Left lung (tissue), 14 donors: ENCODE measurements around the gene CNTN5. TPM values are rescaled to one million over a fixed set of nuclear protein-coding genes. Genes with fewer than 3 reads are reported as not detected.

Source experiments
- ATAC-seq: fragments of 200-7000 bp; cut with Tn5 transposase; one replicate; pipeline ENCODE4 v1.9.1; 2020; ENCODE audit warnings: moderate library complexity
- DNase-seq, 4 donors: peaks; one replicate each; pipeline ENCODE4 v3.0.0-alpha.2; 2013 to 2020
- H3K27ac ChIP-seq, 2 donors: fragments of 200-600 bp; sonication (generic) in 1 of 2; one replicate each; pipeline versions ENCODE4 v1.5.0 to v1.8.0; 2020 to 2021
- H3K27me3 ChIP-seq, 2 donors: fragments of 200-600 bp; sonication (generic) in 1 of 2; one replicate each; pipeline versions ENCODE4 v1.5.0 to v1.8.0; 2020 to 2021
- H3K36me3 ChIP-seq, 2 donors: fragments of 200-600 bp; sonication (generic) in 1 of 2; one replicate each; pipeline versions ENCODE4 v1.5.0 to v1.8.0; 2020 to 2021
- H3K4me1 ChIP-seq, 2 donors: fragments of 200-600 bp; one replicate each; pipeline ENCODE4 v1.8.0; 2021
- H3K4me3 ChIP-seq, 2 donors: fragments of 200-600 bp; sonication (generic) in 1 of 2; one replicate each; pipeline versions ENCODE4 v1.5.0 to v1.8.0; 2020 to 2021; ENCODE audit warnings: mild to moderate bottlenecking in 1 of 2
- H3K9me3 ChIP-seq, 2 donors: fragments of 200-600 bp; sonication (generic) in 1 of 2; one replicate each; pipeline versions ENCODE4 v1.5.0 to v1.8.0; 2020 to 2021
- CTCF ChIP-seq, 2 donors: fragments of 200-600 bp; sonication (generic) in 1 of 2; IDR thresholded peaks; one replicate each; pipeline versions ENCODE4 v1.5.0 to v1.8.0; 2021; ENCODE audit warnings: antibody characterized with exemption in 2 of 2
- intact Hi-C, 2 donors: fragments of 100-400 bp; cut with DNase I; formaldehyde crosslinking; loops; one replicate each; pipeline versions ENCODE4 v1.11.2 to v1.14.2; 2022
- long read RNA-seq, 12 donors: library from polyadenylated mRNA in 2 of 12; unstranded in 2 of 12; transcript quantifications; one replicate each; pipeline ENCODE4 v2.0.0 and lab custom pipeline, GENCODE V29; 2019 to 2026
- polyA plus RNA-seq, 6 donors: library from polyadenylated mRNA; unstranded; fragments of 120-200 nt; gene quantifications; one replicate each; pipeline ENCODE4 v1.2.1, GENCODE V29; 2013; ENCODE audit not compliant: insufficient read length in 6 of 6
- total RNA-seq, 2 donors: library from RNA; stranded (reverse); fragmentation: NEBNext Ultra II Directional; extraction: Animal tissue kit (Norgen Biotek cat#: 25700); gene quantifications; one replicate each; pipeline ENCODE4 v1.2.1, GENCODE V29; 2021
- donor health status: DM: no; HTN: yes; CAD: no.
- donor health status: DM: no; HTN: no; CAD: no.

The CNTN5 gene
- under 1 TPM in 1 of 2 donors, not detected in 1; 0.08 TPM for total RNA-seq
- under 1 TPM; 0.15 to 0.34 (median 0.28) TPM for polyA plus RNA-seq
- long read RNA-seq, donor 1: 0 reads
- long read RNA-seq, donor 2: 0 reads
- long read RNA-seq, donor 3: 0 reads
- long read RNA-seq, donor 4, partial matches to known transcripts: 1 of 1 reads
- long read RNA-seq, donor 4, other reads (novel, unspliced or antisense): 0 of 1 reads
- long read RNA-seq, donor 5: 0 reads
- long read RNA-seq, donor 6: 0 reads
- long read RNA-seq, donor 7: 0 reads
- long read RNA-seq, donor 8: 0 reads
- long read RNA-seq, donor 9: 0 reads
- long read RNA-seq, donor 10: 0 reads
- long read RNA-seq, donor 11: 0 reads
- long read RNA-seq, donor 12: 0 reads

DNA sequence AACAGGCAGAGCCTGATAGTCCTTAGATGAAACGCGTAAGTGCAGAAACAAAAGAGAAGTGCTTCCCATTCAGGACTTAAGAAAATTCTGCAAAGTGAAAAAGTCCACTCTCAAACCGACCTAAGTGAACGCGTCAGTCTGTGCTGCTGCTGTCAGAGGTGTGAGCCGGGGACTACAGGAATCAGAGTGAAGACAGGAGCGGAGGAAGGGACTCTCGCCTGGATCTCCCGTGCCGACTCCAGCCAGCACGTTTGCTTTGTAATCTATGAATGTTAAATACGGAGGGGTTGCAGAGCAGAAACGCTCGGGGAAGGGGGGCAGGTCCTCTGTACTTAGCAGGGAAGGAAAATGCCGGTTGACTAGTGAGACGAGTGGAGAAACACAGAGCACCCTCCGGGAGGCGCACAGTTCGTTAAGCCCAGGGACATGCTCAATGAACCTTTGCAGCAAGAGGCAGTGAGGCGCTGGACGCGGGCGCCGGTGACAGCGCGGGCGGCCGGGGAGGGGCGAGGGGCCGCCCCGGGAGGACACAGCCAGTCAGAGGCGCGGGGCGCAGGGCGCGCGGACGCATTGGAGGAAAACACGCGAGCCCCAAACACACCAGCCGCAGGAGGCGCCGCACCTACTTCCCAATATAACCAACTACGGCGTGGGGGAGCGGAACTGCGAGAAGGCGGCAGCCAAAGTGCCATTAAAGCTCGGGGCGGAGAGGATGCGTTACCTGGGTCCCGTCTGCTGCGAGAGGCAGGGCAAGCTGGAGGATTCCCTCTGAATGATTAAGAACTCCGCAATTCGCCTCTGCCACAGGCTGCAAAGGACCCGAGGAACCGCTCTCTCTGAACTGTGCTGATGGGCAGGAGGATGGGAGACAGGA is at the start of gene CNTN5:
Gene CNTN5 (plus strand): TSS at position 598 of the 874 bp plus-strand sequence.
- DNase-seq: peak in 2 of 4 donors; percentile 57 to 82
- no peak for TF ChIP-seq CTCF (IDR thresholded peaks at IDR 0.05)
- Histone ChIP-seq H3K27me3 (peaks cover 42 to 46% of the 10 kb centered on the region in 2 donors), H3K9me3 (no peaks in the 10 kb centered on the region), H3K36me3 (no peaks in the 10 kb centered on the region), H3K4me1 (peaks cover 0 to 5% of the 10 kb centered on the region in 2 donors), H3K27ac (no peak within 1 kb of the TSS), H3K4me3 (peak within 1 kb of the TSS in 1 of 2 donors; percentile 3)
- intact Hi-C loops: no loop called here
- ATAC-seq: peak; percentile 93

- Histone ChIP-seq H3K4me3 (no peak overlapping the region), H3K9me3 (peaks cover 0 to 15% of the 10 kb centered on the region in 2 donors), H3K27me3 (no peaks in the 10 kb centered on the region), H3K36me3 (no peaks in the 10 kb centered on the region), H3K4me1 (no peaks in the 10 kb centered on the region), H3K27ac (no peak overlapping the region)
- no peak for TF ChIP-seq CTCF (IDR thresholded peaks at IDR 0.05)
- DNase-seq (no peak), ATAC-seq (no peak)
- intact Hi-C loops: no loop called here
Measured at GRCh38 chr11:98979205-98979604, 41.5 kb upstream of the CNTN5 start.

DNA sequence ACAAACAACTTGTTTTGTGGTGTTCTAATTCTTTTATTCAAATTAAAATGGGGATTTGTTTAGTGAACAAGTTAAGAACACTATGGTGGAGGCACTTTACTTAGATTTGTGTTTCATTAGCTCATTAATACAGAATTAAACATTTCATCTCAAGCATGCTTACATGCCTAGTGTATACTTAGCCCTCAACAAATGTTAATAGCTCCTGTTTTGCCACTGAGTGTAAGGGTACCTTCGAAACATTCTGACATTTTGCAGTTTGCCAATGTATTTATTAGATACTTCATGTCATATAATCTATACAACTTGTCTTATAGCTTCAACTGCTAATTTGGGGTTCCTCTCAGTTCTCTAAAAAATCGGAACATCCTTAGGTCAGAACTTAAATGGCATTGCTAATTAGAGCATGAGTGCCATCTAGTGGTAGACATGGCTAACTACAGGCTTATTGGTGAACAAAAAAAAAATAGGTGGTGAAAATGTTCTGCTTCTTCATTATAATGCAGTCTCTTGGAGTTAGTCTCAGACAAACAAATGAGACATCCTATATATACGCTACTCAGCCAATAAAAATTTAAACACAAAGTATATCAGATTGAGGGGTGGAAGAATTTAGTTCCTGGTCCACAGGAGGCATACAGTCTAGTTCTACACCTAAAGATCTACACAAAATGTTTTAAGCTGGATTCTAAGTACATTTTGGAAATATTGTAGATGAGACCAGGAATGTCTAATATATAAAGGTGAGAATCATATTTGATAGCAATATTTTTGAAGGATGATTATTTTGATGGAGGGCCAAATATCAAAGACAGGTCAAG is 4.9 kb upstream of the CNTN5 start:
- peak; percentile 66 for ATAC-seq
- Histone ChIP-seq H3K36me3 (no peaks in the 10 kb centered on the region), H3K27ac (no peak overlapping the region), H3K9me3 (no peaks in the 10 kb centered on the region), H3K27me3 (peaks cover 21 to 28% of the 10 kb centered on the region in 2 donors), H3K4me3 (no peak overlapping the region), H3K4me1 (peaks cover 0 to 1% of the 10 kb centered on the region in 2 donors)
- intact Hi-C loops: no loop called here
- TF ChIP-seq CTCF (IDR thresholded peaks at IDR 0.05): peak; percentile 69 to 77
- DNase-seq: peak in 2 of 4 donors; percentile 60 to 65

DNA sequence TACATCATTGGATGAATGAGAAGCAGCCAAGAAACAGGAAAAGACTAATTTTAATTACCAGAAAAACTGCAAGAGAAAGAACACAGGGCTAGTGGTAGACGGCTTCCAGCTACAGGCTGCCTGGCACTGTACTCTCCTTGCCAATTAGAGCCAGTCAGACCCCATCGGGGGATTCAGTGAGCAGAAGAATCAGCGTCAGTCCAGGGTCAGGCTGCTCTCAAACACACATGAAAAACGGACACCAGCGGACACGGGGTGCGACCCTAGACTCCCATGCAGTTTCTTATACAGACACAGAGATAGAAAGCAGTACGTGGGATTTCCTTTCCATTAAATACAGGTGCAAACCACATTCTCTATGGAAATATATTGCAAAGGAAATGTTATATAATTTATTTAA is 1.1 kb upstream of the CNTN5 start:
- TF ChIP-seq CTCF (IDR thresholded peaks at IDR 0.05): no peak
- Histone ChIP-seq H3K4me3 (no peak overlapping the region), H3K27ac (no peak overlapping the region), H3K36me3 (no peaks in the 10 kb centered on the region), H3K9me3 (no peaks in the 10 kb centered on the region), H3K27me3 (peaks cover 42 to 46% of the 10 kb centered on the region in 2 donors), H3K4me1 (peaks cover 0 to 5% of the 10 kb centered on the region in 2 donors)
- no peak for DNase-seq
- intact Hi-C loops: no loop called here
- ATAC-seq: no peak
